GM12864 (cell line): ENCODE results near the gene PCDH9.

ENCODE experiments used
- DNase-seq: peaks from one replicate; pipeline ENCODE4 v3.0.0-alpha.2; 2011; ENCODE audit warnings: low read depth
- H3K4me3 ChIP-seq: 2 replicates; pipeline ENCODE4 v1.5.1; 2011; ENCODE audit warnings: mild to moderate bottlenecking, low read depth, low read length, control low read depth
- CTCF ChIP-seq: IDR thresholded peaks from 2 replicates; pipeline ENCODE4 v1.5.1; 2011; ENCODE audit warnings: low read depth, mild to moderate bottlenecking, moderate library complexity, low read length, control low read depth, inconsistent platforms; ENCODE audit errors: missing control alignments

The PCDH9 gene

DNA sequence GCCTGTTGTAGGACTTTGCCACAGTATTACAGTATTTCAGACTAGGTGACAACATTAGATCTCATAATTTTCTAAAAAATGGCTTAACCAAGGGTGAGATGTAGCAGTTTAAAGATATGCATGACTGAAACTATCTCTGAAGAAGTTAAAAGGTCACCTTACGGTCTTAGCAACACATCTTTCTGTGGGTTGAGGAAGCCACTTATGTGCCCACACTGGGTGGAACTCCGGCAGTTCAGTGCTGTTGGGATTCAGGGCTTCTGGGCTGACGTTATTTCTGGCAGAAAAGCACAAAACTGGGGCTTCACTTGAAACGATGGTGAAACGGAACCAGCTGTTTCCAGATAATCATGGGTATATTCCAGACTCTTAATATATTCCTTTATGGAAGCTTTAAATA is 697.3 kb downstream of the PCDH9 start:
- H3K4me3 ChIP-seq: no peak overlapping the region
- no peak for TF ChIP-seq CTCF
- DNase-seq: no peak

GRCh38 chr13:66532146-66532545 is 698.0 kb downstream of the PCDH9 start:
- H3K4me3 ChIP-seq: no peak overlapping the region
- DNase-seq: no peak
- TF ChIP-seq CTCF: no peak

- DNase-seq: no peak
- H3K4me3 ChIP-seq: no peak overlapping the region
- TF ChIP-seq CTCF: no peak
Measured at GRCh38 chr13:66530686-66531085, 699.5 kb downstream of the PCDH9 start.

GRCh38 chr13:66530158-66530557 is 700.0 kb downstream of the PCDH9 start:
- no peak for TF ChIP-seq CTCF
- no peak overlapping the region for H3K4me3 ChIP-seq
- no peak for DNase-seq

GRCh38 chr13:66528944-66529576 is 701.1 kb downstream of the PCDH9 start:
- no peak for DNase-seq
- TF ChIP-seq CTCF: no peak
- no peak overlapping the region for H3K4me3 ChIP-seq

DNA sequence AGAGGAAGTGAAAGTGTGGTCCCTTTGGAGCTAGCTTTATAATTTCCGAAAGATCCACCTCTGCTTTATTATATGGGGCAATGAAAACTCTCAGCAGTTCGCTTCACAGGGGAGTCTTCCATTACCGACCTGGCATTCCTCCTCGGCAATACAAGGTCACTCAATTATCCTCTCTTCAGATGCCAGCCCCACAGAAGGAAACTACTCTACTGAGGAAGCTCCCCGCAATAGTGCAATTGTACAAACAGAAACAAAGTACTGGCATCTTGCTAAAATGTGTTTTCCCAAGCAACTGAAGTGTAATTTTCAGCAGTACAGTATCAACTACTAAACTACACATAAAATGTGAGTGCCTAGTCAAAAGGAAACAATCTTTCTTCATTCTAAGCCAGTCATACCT is 702.0 kb downstream of the PCDH9 start:
- TF ChIP-seq CTCF: no peak
- no peak for DNase-seq
- no peak overlapping the region for H3K4me3 ChIP-seq

DNA sequence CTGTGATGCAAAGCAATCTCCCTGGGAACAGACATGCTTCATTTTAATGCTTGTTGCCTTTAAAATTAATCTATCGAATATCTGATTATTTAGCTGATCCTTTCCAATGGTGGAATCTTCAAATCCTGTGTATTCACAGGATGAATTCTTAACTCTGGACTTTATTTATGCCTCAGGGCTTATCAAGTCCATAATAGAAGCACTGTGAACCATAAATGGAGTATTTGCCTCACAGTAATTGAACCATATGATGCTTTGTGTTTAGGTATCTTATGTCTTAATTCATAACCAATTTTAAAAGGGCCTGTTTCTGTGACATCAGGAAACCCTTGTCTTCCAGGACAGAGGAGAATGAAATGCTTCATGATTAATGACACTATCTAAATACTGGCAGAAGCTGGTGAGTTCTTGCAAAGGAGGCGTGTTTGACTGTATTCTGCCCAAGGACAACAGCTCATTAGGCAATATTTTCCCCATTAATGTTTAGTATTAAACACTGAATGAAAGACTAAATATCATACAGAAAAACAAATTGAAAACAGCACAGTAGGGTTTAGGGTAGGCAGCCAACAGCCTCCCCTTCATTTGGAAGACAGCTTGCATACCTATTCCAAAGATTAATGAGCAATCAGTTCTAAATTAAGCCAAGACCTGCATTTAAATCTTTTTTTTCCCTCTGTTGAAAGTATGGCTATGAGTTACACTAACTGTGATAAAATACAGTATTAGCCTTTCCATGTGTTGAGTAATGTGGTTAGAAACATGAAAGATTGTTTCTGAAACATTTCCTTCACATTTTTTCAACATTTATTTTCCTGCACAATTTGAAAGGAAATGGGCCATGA is 709.4 kb downstream of the PCDH9 start:
- no peak for DNase-seq
- no peak overlapping the region for H3K4me3 ChIP-seq
- TF ChIP-seq CTCF: no peak
